OCI-LY1 (cell line): ENCODE results near the gene HOXC13.

Source experiments
- H2AFZ ChIP-seq: fragments of 200-600 bp; sonication (generic), shearing (Covaris generic); 2 replicates; pipeline ENCODE4 v1.6.0; 2014; ENCODE audit warnings: antibody characterized with exemption, mild to moderate bottlenecking, low read length
- H3F3A ChIP-seq: fragments of 200-600 bp; sonication (generic), shearing (Covaris generic); 2 replicates; pipeline ENCODE4 v1.6.0; 2014; ENCODE audit warnings: mild to moderate bottlenecking, antibody characterized with exemption, low read length, moderate library complexity; ENCODE audit not compliant: insufficient read depth
- H3K27ac ChIP-seq: fragments of 200-600 bp; sonication (generic); 2 replicates; pipeline ENCODE4 v1.5.1; 2014; ENCODE audit warnings: low read length, mixed run types, mild to moderate bottlenecking, low read depth; ENCODE audit not compliant: poor library complexity, severe bottlenecking
- H3K27me3 ChIP-seq: fragments of 200-600 bp; sonication (generic); 2 replicates; pipeline ENCODE4 v1.6.0; 2014; ENCODE audit warnings: antibody characterized with exemption, mild to moderate bottlenecking, low read length, moderate library complexity; ENCODE audit not compliant: insufficient read depth
- H3K36me3 ChIP-seq: fragments of 200-600 bp; sonication (generic); 2 replicates; pipeline ENCODE4 v1.6.1; 2014; ENCODE audit warnings: mild to moderate bottlenecking, antibody characterized with exemption, low read length, moderate library complexity, mixed read lengths; ENCODE audit not compliant: insufficient read depth
- H3K4me1 ChIP-seq: fragments of 200-600 bp; sonication (generic); 2 replicates; pipeline ENCODE4 v1.5.1; 2014; ENCODE audit warnings: mild to moderate bottlenecking, low read length, moderate library complexity; ENCODE audit not compliant: insufficient read depth, severe bottlenecking
- H3K4me2 ChIP-seq: fragments of 200-600 bp; sonication (generic), shearing (Covaris generic); 2 replicates; pipeline ENCODE4 v1.6.1; 2014; ENCODE audit warnings: low read length
- H3K4me3 ChIP-seq: fragments of 200-600 bp; sonication (generic); 2 replicates; pipeline ENCODE4 v1.5.1; 2014; ENCODE audit warnings: low read length, low read depth, mild to moderate bottlenecking, mixed read lengths; ENCODE audit not compliant: poor library complexity, severe bottlenecking
- H3K79me2 ChIP-seq: fragments of 200-600 bp; shearing (Covaris generic); 2 replicates; pipeline ENCODE4 v1.6.1; 2016; ENCODE audit warnings: mixed run types, low read length, mixed read lengths; ENCODE audit not compliant: insufficient read depth
- H3K9ac ChIP-seq: fragments of 200-600 bp; sonication (generic), shearing (Covaris generic); 2 replicates; pipeline ENCODE4 v1.6.1; 2014; ENCODE audit warnings: mild to moderate bottlenecking, low read length, mixed read lengths
- H3K9me2 ChIP-seq: fragments of 200-600 bp; sonication (generic), shearing (Covaris generic); 2 replicates; pipeline ENCODE4 v1.6.1; 2014; ENCODE audit warnings: low read depth, mild to moderate bottlenecking, low read length, mixed read lengths
- H3K9me3 ChIP-seq: fragments of 200-600 bp; shearing (Covaris generic); 2 replicates; pipeline ENCODE4 v1.6.1; 2014; ENCODE audit warnings: low read length, mixed read lengths
- H4K20me1 ChIP-seq: fragments of 200-600 bp; sonication (generic), shearing (Covaris generic); 2 replicates; pipeline ENCODE4 v1.6.0; 2016; ENCODE audit warnings: mild to moderate bottlenecking, low read length; ENCODE audit not compliant: insufficient read depth
- EZH2 ChIP-seq: fragments of 200-600 bp; sonication (generic), shearing (Covaris generic); IDR thresholded peaks from 2 replicates; pipeline ENCODE4 v1.8.0; 2017; ENCODE audit warnings: borderline replicate concordance, mixed run types, mild to moderate bottlenecking, antibody characterized with exemption, low read length, moderate library complexity, mixed read lengths
- TF ChIP-seq, protein P1 (sequence below): fragments of 200-600 bp; sonication (generic), shearing (Covaris generic); IDR thresholded peaks from 2 replicates; pipeline ENCODE4 v1.5.1; 2017; ENCODE audit warnings: mild to moderate bottlenecking, antibody characterized with exemption, low read length, moderate library complexity, mixed read lengths

The HOXC13 gene

DNA sequence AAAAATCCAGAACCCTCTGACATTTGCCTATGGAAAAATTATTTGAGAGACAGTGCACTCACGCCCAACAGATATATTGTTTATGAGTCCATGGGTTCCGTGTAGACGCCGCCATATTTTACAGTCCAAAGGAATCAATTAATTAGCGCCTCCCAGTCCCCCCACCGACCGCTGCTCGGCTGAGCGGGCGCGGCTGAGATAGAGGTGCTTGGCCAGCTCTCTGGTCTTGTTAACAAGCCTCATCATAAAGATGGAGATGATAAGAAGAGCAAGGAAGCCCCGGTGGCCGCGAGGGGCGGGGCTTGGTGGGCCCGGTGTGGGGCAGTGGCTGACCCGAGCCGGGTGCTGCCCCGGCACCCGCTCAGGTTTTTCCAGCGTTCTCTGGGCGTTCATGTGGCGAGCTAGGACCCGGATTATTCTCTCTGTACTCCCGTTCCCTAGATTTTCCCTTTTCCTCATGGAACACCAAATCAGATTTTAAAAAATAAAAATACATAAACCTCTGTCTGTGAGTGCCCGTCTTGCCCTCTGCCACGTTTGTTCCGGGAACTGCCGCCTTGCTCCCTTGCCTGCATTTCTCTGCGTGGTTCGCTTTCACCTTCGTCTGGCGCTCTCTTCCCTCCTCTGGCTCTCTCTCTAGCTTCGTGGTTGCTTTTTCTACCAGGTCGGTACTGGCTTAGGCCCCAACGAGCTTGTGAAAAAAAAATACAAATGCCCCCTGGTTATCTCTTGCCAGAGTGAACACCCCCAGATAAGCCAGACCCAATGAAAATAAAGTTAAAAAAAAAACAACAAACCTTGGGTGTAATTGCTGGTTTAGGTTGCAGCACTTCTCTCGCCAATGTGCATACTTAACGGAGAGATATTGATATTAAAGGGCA is 25.0 kb downstream of the HOXC13 start:
- no peak overlapping the region for H3K27ac ChIP-seq
- H3K4me3 ChIP-seq, result no peak overlapping the region
- no peak overlapping the region for H3K4me2 ChIP-seq
- no peaks in the 10 kb centered on the region for H4K20me1 ChIP-seq
- H3K27me3 ChIP-seq, result peaks cover 7% of the 10 kb centered on the region; the same call in 1 of the 2 replicates
- no peaks in the 10 kb centered on the region for H3K4me1 ChIP-seq
- H3K9me3 ChIP-seq, result no peaks in the 10 kb centered on the region
- no peaks in the 10 kb centered on the region for H3K9me2 ChIP-seq
- no peaks in the 10 kb centered on the region for H3K79me2 ChIP-seq
- no peak overlapping the region for H2AFZ ChIP-seq
- no peak overlapping the region for H3K9ac ChIP-seq
- no peaks in the 10 kb centered on the region for H3F3A ChIP-seq
- no peak for TF ChIP-seq EZH2
- TF ChIP-seq, protein P1, sequence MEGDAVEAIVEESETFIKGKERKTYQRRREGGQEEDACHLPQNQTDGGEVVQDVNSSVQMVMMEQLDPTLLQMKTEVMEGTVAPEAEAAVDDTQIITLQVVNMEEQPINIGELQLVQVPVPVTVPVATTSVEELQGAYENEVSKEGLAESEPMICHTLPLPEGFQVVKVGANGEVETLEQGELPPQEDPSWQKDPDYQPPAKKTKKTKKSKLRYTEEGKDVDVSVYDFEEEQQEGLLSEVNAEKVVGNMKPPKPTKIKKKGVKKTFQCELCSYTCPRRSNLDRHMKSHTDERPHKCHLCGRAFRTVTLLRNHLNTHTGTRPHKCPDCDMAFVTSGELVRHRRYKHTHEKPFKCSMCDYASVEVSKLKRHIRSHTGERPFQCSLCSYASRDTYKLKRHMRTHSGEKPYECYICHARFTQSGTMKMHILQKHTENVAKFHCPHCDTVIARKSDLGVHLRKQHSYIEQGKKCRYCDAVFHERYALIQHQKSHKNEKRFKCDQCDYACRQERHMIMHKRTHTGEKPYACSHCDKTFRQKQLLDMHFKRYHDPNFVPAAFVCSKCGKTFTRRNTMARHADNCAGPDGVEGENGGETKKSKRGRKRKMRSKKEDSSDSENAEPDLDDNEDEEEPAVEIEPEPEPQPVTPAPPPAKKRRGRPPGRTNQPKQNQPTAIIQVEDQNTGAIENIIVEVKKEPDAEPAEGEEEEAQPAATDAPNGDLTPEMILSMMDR, result no peak
- H3K36me3 ChIP-seq, result no peaks in the 10 kb centered on the region

DNA sequence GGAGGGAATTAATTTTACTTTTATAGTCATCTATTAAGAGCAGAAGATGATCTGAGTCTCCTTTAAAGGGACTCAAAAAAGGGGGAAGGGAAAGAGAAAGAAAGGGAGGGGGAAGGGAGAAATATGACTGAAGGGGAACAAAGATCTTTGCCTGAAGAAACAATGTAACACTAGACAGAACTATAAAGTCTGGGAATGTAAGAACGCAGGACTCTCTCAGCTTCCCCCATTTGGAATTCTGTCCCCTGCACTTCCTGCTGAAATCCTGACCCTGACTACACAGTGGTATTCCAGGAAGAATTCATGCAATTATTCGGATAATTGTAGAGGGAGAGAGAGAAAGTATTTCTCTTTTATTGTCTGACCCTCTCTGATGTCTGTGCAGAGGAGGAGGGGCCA is 25.7 kb downstream of the HOXC13 start:
- no peak for TF ChIP-seq EZH2
- TF ChIP-seq, protein P1, result no peak
- Histone ChIP-seq H3K9me3 (no peaks in the 10 kb centered on the region), H3K79me2 (no peaks in the 10 kb centered on the region), H3K4me2 (no peak overlapping the region), H4K20me1 (no peaks in the 10 kb centered on the region), H3K9me2 (no peaks in the 10 kb centered on the region), H3K9ac (no peak overlapping the region), H3K4me1 (no peaks in the 10 kb centered on the region), H3K27me3 (peaks cover 7% of the 10 kb centered on the region; the same call in 1 of the 2 replicates), H3F3A (no peaks in the 10 kb centered on the region), H2AFZ (no peak overlapping the region), H3K36me3 (no peaks in the 10 kb centered on the region), H3K4me3 (no peak overlapping the region), H3K27ac (no peak overlapping the region)

- Histone ChIP-seq H3K27me3 (peaks cover 7% of the 10 kb centered on the region; the same call in 1 of the 2 replicates), H3K4me3 (no peak overlapping the region), H3K27ac (no peak overlapping the region), H4K20me1 (no peaks in the 10 kb centered on the region), H3K4me2 (no peak overlapping the region), H3F3A (no peaks in the 10 kb centered on the region), H3K9me3 (no peaks in the 10 kb centered on the region), H3K79me2 (no peaks in the 10 kb centered on the region), H3K36me3 (no peaks in the 10 kb centered on the region), H3K4me1 (no peaks in the 10 kb centered on the region), H3K9me2 (no peaks in the 10 kb centered on the region), H3K9ac (no peak overlapping the region), H2AFZ (no peak overlapping the region)
- TF ChIP-seq, protein P1, result no peak
- TF ChIP-seq EZH2, result no peak
These were observed 26.9 kb downstream of the HOXC13 start for GRCh38 chr12:53965281-53966084.
